GM19455 (cell line): Measurements from ENCODE around the gene PDK2.

Experiments
- ATAC-seq: cut with Tn5 transposase; IDR thresholded peaks from one replicate; pipeline ENCODE4 v1.9.1; 2021; ENCODE audit not compliant: unreplicated experiment

PDK2 gene

GRCh38 chr17:50100480-50100883, 5.3 kb downstream of the PDK2 start:
- no peak for ATAC-seq

GRCh38 chr17:50100921-50101345, 5.8 kb downstream of the PDK2 start:
- ATAC-seq: no peak

GRCh38 chr17:50101346-50102163, 6.4 kb downstream of the PDK2 start:
- ATAC-seq: no peak

- no peak for ATAC-seq
Observed at GRCh38 chr17:50102164-50102991, 7.2 kb downstream of the PDK2 start.

GRCh38 chr17:50103252-50103651, 8.1 kb downstream of the PDK2 start:
- ATAC-seq: no peak

GRCh38 chr17:50103941-50104340, 8.8 kb downstream of the PDK2 start:
- no peak for ATAC-seq

- ATAC-seq: no peak
Observed at GRCh38 chr17:50105811-50106210, 10.7 kb downstream of the PDK2 start.

- ATAC-seq: no peak
Observed at GRCh38 chr17:50106393-50107131, 11.4 kb downstream of the PDK2 start.

- no peak for ATAC-seq
Observed at GRCh38 chr17:50107790-50108414, 12.8 kb downstream of the PDK2 start.

GRCh38 chr17:50108556-50108955, 13.4 kb downstream of the PDK2 start:
- no peak for ATAC-seq

GRCh38 chr17:50109207-50109606, 14.1 kb downstream of the PDK2 start:
- no peak for ATAC-seq

- ATAC-seq: no peak
Observed at GRCh38 chr17:50109785-50110184, 14.6 kb downstream of the PDK2 start.

GRCh38 chr17:50110591-50111349, 15.6 kb downstream of the PDK2 start:
- no peak for ATAC-seq

- no peak for ATAC-seq
Observed at GRCh38 chr17:50111673-50112655, 16.8 kb downstream of the PDK2 start.

GRCh38 chr17:50112694-50113093, 17.5 kb downstream of the PDK2 start:
- ATAC-seq: no peak

- ATAC-seq: no peak
Observed at GRCh38 chr17:50113624-50114320, 18.6 kb downstream of the PDK2 start.

GRCh38 chr17:50114401-50114800, 19.2 kb downstream of the PDK2 start:
- ATAC-seq: no peak

GRCh38 chr17:50114849-50115357, 19.8 kb downstream of the PDK2 start:
- ATAC-seq: no peak
